ENCODE data around the gene PCSK1.

- TF ChIP-seq CTCF (IDR thresholded peaks at IDR 0.05; ENCODE audit: poor library complexity) (no peak), EZH2phosphoT487 (IDR thresholded peaks at IDR 0.05; ENCODE audit: low read depth, severe bottlenecking, unreplicated experiment) (no peak)
These were observed 1.2 kb upstream of the PCSK1 start for GRCh38 chr5:96434201-96434645.
